ENCODE measurements around the gene CRHR1. TPM values are rescaled to one million over a fixed set of nuclear protein-coding genes. Genes with fewer than 3 reads are reported as not detected.

Gene CRHR1
- total RNA-seq, 2 experiments from 2014 or later, result not detected

DNA sequence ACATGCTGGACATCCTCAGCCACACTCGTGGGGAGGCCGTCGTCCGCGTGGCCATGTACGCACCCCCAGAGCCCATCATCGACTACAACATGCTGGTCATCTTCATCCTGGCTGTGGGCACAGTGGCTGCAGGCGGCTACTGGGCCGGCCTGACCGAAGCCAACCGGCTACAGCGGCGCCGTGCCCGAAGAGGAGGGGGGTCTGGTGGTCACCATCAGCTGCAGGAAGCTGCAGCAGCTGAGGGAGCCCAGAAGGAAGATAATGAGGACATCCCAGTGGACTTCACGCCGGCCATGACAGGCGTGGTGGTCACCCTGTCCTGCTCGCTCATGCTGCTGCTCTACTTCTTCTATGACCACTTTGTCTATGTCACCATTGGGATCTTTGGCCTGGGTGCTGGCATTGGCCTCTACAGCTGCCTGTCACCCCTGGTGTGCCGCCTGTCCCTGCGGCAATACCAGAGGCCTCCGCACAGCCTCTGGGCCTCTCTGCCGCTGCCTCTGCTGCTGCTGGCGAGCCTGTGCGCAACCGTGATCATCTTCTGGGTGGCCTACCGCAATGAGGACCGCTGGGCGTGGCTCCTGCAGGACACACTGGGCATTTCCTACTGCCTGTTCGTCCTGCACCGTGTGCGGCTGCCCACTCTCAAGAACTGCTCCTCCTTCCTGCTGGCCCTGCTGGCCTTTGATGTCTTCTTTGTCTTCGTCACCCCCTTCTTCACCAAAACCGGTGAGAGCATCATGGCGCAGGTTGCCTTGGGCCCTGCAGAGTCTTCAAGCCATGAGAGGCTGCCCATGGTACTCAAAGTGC, 61.5 kb downstream of the CRHR1 start:
- ChIA-PET CTCF (no interaction called here), POLR2A (no interaction called here)
- no peak for DNase-seq
- Mint-ChIP-seq H3K9me3 (no peaks in the 10 kb centered on the region), H3K27ac (no peak overlapping the region), H3K4me3 (no peak overlapping the region), H3K36me3 (ENCODE audit: low read depth) (no peaks in the 10 kb centered on the region), H3K27me3 (no peaks in the 10 kb centered on the region), H3K4me1 (ENCODE audit: low read depth) (no peaks in the 10 kb centered on the region)
- no peak for ATAC-seq
- TF ChIP-seq, protein P1, sequence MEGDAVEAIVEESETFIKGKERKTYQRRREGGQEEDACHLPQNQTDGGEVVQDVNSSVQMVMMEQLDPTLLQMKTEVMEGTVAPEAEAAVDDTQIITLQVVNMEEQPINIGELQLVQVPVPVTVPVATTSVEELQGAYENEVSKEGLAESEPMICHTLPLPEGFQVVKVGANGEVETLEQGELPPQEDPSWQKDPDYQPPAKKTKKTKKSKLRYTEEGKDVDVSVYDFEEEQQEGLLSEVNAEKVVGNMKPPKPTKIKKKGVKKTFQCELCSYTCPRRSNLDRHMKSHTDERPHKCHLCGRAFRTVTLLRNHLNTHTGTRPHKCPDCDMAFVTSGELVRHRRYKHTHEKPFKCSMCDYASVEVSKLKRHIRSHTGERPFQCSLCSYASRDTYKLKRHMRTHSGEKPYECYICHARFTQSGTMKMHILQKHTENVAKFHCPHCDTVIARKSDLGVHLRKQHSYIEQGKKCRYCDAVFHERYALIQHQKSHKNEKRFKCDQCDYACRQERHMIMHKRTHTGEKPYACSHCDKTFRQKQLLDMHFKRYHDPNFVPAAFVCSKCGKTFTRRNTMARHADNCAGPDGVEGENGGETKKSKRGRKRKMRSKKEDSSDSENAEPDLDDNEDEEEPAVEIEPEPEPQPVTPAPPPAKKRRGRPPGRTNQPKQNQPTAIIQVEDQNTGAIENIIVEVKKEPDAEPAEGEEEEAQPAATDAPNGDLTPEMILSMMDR (IDR thresholded peaks at IDR 0.05), result no peak
- intact Hi-C loops (cut with micrococcal nuclease), result no loop called here

DNA sequence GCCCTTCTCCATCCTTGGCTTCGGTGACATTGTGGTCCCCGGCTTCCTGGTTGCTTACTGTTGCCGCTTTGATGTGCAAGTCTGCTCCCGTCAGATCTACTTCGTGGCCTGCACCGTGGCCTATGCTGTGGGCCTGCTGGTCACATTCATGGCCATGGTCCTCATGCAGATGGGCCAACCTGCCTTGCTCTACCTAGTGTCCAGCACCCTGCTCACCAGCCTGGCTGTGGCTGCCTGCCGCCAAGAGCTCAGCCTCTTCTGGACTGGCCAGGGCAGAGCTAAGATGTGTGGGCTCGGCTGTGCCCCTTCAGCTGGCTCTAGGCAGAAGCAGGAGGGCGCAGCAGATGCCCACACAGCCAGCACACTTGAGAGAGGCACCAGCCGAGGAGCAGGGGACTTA, 62.1 kb downstream of the CRHR1 start:
- no peak for ATAC-seq
- Mint-ChIP-seq H3K4me1 (ENCODE audit: low read depth) (no peaks in the 10 kb centered on the region), H3K27ac (no peak overlapping the region), H3K4me3 (no peak overlapping the region), H3K36me3 (ENCODE audit: low read depth) (no peaks in the 10 kb centered on the region), H3K9me3 (no peaks in the 10 kb centered on the region), H3K27me3 (peaks cover 3% of the 10 kb centered on the region)
- CTCF ChIA-PET, result no interaction called here
- DNase-seq, result no peak
- POLR2A ChIA-PET, result no interaction called here
- TF ChIP-seq, protein P1 (IDR thresholded peaks at IDR 0.05), result no peak
- intact Hi-C loops (cut with micrococcal nuclease), result no loop called here

DNA sequence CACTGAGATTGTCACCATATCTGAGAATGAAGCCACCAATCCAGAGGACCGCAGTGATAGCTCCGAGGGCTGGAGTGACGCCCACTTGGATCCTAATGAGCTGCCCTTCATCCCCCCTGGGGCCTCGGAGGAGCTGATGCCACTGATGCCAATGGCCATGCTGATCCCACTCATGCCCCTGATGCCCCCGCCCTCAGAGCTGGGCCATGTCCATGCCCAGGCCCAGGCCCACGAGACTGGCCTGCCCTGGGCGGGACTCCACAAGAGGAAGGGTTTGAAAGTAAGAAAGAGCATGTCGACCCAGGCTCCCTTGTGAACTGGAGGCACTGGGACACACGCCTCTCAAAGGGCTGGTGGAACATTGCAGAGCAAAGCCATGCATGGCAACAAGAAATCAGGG, 62.5 kb downstream of the CRHR1 start:
- ATAC-seq, result no peak
- Mint-ChIP-seq H3K27ac (no peak overlapping the region), H3K4me3 (no peak overlapping the region), H3K27me3 (peaks cover 3% of the 10 kb centered on the region), H3K36me3 (ENCODE audit: low read depth) (no peaks in the 10 kb centered on the region), H3K4me1 (ENCODE audit: low read depth) (no peaks in the 10 kb centered on the region), H3K9me3 (no peaks in the 10 kb centered on the region)
- TF ChIP-seq, protein P1 (IDR thresholded peaks at IDR 0.05), result no peak
- ChIA-PET POLR2A (no interaction called here), CTCF (no interaction called here)
- no peak for DNase-seq
- intact Hi-C loops (cut with micrococcal nuclease), result no loop called here

DNA sequence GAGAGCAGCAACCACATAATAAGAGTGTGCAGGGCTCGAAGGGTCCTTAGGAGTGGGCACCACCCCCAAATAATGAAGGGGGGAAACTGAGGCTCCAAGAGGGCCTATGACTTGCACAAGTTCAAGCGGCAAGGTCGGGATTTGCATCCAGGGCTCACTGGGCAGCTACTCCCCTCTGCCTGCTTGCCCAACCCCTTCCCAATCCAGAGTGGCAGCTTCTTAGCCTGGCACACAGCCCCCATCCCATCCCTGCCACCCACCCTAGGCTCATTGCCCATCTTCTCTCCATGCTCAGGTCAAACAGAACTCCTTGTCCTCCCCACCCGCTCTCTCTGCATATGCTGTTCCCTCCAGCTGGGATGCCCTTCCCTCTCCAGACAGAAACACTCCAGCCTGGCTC, 63.0 kb downstream of the CRHR1 start:
- CTCF ChIA-PET, result no interaction called here
- POLR2A ChIA-PET, result no interaction called here

DNA sequence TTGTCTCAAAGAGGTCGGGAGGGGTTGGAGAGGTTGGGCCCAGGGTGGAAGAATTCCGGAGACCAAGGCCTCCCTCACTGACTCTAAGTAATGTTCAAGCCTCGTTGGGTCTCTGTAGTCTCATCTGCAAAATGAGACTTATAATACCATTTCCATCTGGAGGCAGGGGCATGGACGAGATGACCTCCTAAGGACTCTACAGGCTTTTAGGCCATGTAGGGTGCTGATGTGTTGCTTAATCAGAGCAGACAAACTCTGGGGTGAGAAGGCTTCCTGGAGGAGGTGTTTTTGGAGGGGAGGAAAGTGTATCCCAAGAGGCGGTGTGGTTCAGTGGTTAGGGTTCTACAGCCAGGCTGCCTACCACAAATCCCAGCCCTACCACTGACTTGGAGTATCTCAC, 63.6 kb downstream of the CRHR1 start:
- POLR2A ChIA-PET, result no interaction called here
- TF ChIP-seq, protein P1 (IDR thresholded peaks at IDR 0.05), result no peak
- no peak overlapping the region for H3K4me3 Mint-ChIP-seq
- ATAC-seq, result no peak
- H3K27ac Mint-ChIP-seq, result no peak overlapping the region
- no peak for DNase-seq
- intact Hi-C loops (cut with micrococcal nuclease), result no loop called here
- H3K9me3 Mint-ChIP-seq, result no peaks in the 10 kb centered on the region
- no peaks in the 10 kb centered on the region for H3K36me3 Mint-ChIP-seq (ENCODE audit: low read depth)
- peaks cover 10% of the 10 kb centered on the region for H3K27me3 Mint-ChIP-seq
- CTCF ChIA-PET, result no interaction called here
- H3K4me1 Mint-ChIP-seq (ENCODE audit: low read depth), result peaks cover 5% of the 10 kb centered on the region

More for the DNA sequence above, 63.0 kb downstream of the CRHR1 start:
- Mint-ChIP-seq H3K4me1 (ENCODE audit: low read depth) (no peaks in the 10 kb centered on the region), H3K36me3 (ENCODE audit: low read depth) (no peaks in the 10 kb centered on the region), H3K27ac (no peak overlapping the region), H3K9me3 (no peaks in the 10 kb centered on the region), H3K27me3 (peaks cover 4% of the 10 kb centered on the region), H3K4me3 (no peak overlapping the region)
- intact Hi-C loops (cut with micrococcal nuclease), result no loop called here
- TF ChIP-seq, protein P1 (IDR thresholded peaks at IDR 0.05), result no peak
- DNase-seq (no peak), ATAC-seq (no peak)
